Central memory CD8-positive, alpha-beta T cell (primary cell): ENCODE measurements around the gene GNB4.

Source experiments
- ATAC-seq: fragments of 150-1000 bp; cut with Tn5 transposase; replicated peaks from 2 replicates; pipeline ENCODE4 v1.10.0; 2022; ENCODE audit warnings: mild to moderate bottlenecking, moderate FRiP score, moderate number of reproducible peaks; ENCODE audit not compliant: poor library complexity, severe bottlenecking; ENCODE audit errors: extremely low read depth
- DNase-seq, 2 donors: peaks; one replicate each; pipeline ENCODE4 v3.0.0; 2021; ENCODE audit warnings: low spot score in 2 of 2
- H3K27ac Mint-ChIP-seq: one replicate; pipeline ENCODE4 v1.8.0; 2022; ENCODE audit warnings: low read depth, mild to moderate bottlenecking, moderate library complexity, mixed read lengths
- H3K27me3 Mint-ChIP-seq: one replicate; pipeline ENCODE4 v1.8.0; 2022; ENCODE audit warnings: mixed read lengths
- H3K36me3 Mint-ChIP-seq: one replicate; pipeline ENCODE4 v1.8.0; 2022; ENCODE audit warnings: mild to moderate bottlenecking, moderate library complexity, mixed read lengths; ENCODE audit not compliant: insufficient read depth
- H3K4me1 Mint-ChIP-seq: one replicate; pipeline ENCODE4 v1.8.0; 2022; ENCODE audit warnings: mixed read lengths
- H3K4me3 Mint-ChIP-seq: one replicate; pipeline ENCODE4 v1.8.0; 2022; ENCODE audit warnings: mild to moderate bottlenecking, moderate library complexity, mixed read lengths
- H3K9me3 Mint-ChIP-seq: one replicate; pipeline ENCODE4 v1.8.0; 2022; ENCODE audit warnings: mixed read lengths

The GNB4 gene

DNA sequence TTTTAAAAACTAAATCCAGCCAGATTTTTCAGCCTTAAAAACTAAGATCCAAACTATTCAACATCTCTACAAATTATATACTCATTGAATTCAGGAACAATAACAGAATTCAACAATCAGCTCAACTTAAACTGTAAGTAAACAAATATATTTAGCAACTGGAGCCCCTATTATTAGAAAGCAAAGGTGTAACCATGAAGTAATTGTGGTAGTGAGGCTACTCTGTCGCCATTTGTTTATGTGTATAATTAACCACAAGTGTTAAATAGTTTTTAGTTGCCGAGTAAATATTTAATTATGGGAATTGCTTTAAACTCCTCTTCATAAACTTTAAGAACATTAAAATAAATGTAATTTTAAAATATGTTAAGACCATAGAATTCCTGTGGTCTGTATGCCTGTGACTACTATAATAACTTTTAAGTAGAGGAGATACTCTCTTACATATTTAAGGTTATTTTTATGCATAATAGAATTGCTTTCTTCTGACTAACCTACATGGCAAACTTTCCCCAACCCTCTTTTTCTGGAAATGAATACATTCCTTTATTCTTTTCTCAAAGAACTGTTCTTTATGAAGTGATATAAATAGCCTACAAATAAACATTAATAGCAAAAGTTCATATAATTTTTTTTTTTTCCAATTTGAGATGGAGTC lies 52.6 kb downstream of the GNB4 start:
- Mint-ChIP-seq H3K4me3 (no peak overlapping the region), H3K4me1 (no peaks in the 10 kb centered on the region), H3K27ac (no peak overlapping the region), H3K27me3 (no peaks in the 10 kb centered on the region), H3K9me3 (no peaks in the 10 kb centered on the region), H3K36me3 (peaks cover 15% of the 10 kb centered on the region)
- DNase-seq (no peak), ATAC-seq (no peak)

GRCh38 chr3:179391906-179392305 lies 59.4 kb downstream of the GNB4 start:
- Mint-ChIP-seq H3K4me3 (no peak overlapping the region), H3K36me3 (peaks cover 42% of the 10 kb centered on the region), H3K27ac (no peak overlapping the region), H3K27me3 (no peaks in the 10 kb centered on the region), H3K9me3 (no peaks in the 10 kb centered on the region), H3K4me1 (no peaks in the 10 kb centered on the region)
- ATAC-seq (no peak), DNase-seq (no peak)

DNA sequence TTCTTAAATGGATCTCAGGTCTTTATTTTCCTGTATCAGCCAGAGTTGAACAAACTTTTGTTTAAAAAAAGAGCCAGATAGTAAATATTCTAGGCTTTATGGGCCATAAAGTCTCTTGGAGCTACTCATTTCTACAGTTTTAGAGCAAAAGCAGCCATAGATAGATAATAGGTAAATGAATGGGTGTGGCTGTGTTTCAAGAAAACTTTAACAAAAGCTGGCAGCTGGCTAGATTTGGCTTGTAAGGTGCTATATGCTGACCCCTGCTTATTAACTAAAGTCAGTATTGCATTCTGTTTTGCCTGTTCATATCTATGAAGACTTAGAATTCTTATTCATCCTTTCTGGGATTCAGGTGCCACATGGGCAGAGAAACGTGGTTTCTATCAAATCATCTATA lies 74.8 kb downstream of the GNB4 start:
- Mint-ChIP-seq H3K4me1 (no peaks in the 10 kb centered on the region), H3K36me3 (peaks cover 53% of the 10 kb centered on the region)
- no peak for ATAC-seq

DNA sequence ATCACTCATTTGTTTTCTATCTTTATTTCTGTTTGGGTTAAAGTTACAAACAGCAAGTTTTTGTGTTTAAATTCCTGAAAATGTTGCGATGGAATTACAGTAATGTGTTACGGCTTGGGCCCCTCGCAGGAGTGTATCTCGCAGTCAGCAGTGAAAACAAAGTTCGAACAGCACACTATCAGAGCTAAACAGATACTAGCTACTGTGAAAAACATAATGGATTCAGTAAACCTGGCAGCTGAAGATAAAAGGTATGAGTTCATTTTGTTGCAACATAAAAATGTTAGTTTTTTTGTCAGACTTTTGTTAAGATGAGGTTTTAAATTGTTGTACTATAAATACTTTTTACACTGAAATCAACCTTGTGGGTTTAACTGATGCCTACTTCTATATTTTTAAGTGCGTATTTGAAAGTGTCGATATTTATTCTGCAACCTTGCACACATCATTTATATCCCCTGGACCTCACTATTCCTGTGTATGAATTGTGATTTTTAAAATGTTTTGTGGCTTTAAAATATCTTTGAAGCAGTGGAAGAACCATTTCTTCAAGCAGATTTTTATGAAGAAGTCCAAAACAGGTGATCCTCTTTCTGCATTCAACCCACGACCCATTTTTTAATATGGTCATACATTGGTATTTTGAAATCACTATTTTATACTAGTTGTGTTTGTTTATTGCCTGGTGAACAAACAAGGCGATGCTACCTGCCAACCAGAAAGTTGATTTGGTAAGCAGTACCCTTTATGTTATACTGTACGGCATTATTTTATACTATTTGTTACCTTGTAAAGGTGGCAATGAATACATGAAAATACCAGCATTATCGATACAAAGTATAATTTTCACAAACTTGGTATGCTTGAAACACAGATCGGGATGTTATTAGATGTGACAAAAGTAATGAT lies 75.9 kb downstream of the GNB4 start:
- no peaks in the 10 kb centered on the region for H3K27me3 Mint-ChIP-seq
- H3K36me3 Mint-ChIP-seq, result peaks cover 55% of the 10 kb centered on the region
- no peak overlapping the region for H3K4me3 Mint-ChIP-seq
- H3K4me1 Mint-ChIP-seq, result no peaks in the 10 kb centered on the region
- H3K9me3 Mint-ChIP-seq, result no peaks in the 10 kb centered on the region
- no peak for ATAC-seq
- no peak for DNase-seq
- no peak overlapping the region for H3K27ac Mint-ChIP-seq

More for the DNA sequence above, 74.8 kb downstream of the GNB4 start:
- H3K4me3 Mint-ChIP-seq, result no peak overlapping the region
- H3K27me3 Mint-ChIP-seq, result no peaks in the 10 kb centered on the region
- no peaks in the 10 kb centered on the region for H3K9me3 Mint-ChIP-seq
- no peak overlapping the region for H3K27ac Mint-ChIP-seq
- no peak for DNase-seq

DNA sequence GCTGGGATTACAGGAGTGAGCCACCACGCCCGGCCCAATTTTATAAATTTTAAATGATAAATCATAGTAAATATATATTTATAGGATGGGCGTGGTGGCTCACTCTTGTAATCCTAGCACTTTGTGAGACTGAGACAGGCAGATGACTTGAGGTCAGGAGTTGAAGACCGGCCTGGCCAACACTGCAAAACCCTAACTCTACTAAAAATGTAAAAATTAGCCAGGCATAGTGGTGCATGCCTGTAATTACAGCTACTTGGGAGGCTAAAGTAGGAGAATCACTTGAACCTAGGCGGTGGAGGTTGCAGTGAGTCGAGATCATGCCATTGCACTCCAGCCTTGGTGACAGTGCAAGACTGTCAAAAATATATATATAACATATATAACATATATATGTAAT lies 77.3 kb downstream of the GNB4 start:
- Mint-ChIP-seq H3K27ac (no peak overlapping the region), H3K4me3 (no peak overlapping the region), H3K4me1 (no peaks in the 10 kb centered on the region), H3K9me3 (no peaks in the 10 kb centered on the region), H3K36me3 (peaks cover 46% of the 10 kb centered on the region), H3K27me3 (no peaks in the 10 kb centered on the region)
- DNase-seq, result no peak
- ATAC-seq, result no peak

DNA sequence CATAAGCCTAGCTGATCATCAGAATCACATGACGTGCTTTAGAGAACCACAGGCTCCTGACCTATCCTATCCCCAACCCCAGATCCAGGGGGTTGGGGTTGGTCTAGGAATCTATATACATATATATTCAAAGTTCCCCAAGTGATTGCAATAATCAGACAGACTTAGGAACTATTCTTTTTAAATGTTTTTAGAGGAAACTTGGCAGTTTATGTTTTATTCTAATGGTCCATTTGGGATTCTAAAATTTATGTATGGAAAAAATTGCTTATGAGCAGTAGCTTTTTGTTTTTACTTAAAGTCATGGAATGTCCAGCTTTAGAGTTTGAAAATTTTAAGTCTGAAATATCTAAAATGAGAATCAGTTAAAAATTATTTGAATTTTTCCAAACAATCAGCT lies 81.6 kb downstream of the GNB4 start:
- Mint-ChIP-seq H3K27ac (no peak overlapping the region), H3K4me3 (no peak overlapping the region), H3K36me3 (peaks cover 32% of the 10 kb centered on the region), H3K4me1 (no peaks in the 10 kb centered on the region), H3K9me3 (no peaks in the 10 kb centered on the region), H3K27me3 (no peaks in the 10 kb centered on the region)
- ATAC-seq, result no peak
- DNase-seq, result no peak

DNA sequence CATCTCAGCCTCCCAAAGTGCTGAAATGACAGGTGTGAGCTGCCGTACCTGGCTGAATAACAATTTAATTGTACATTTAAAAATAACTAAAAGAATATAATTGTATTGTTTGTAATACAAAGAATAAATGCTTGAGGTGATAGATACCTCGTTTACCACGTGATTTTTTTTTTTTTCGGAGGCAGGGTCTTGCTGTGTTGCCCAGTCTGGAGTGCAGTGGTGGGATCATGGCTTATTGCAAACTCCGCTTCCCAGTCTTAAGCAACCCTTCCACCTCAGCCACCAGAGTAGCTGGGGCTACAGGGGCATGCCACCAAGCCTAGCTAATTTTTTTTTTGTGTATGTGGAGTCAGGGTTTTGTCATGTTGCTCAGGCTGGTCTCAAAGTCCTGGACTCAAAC lies 87.9 kb downstream of the GNB4 start:
- Mint-ChIP-seq H3K27ac (no peak overlapping the region), H3K9me3 (no peaks in the 10 kb centered on the region), H3K4me3 (no peak overlapping the region), H3K27me3 (no peaks in the 10 kb centered on the region), H3K4me1 (no peaks in the 10 kb centered on the region), H3K36me3 (peaks cover 51% of the 10 kb centered on the region)
- DNase-seq, result no peak
- no peak for ATAC-seq

DNA sequence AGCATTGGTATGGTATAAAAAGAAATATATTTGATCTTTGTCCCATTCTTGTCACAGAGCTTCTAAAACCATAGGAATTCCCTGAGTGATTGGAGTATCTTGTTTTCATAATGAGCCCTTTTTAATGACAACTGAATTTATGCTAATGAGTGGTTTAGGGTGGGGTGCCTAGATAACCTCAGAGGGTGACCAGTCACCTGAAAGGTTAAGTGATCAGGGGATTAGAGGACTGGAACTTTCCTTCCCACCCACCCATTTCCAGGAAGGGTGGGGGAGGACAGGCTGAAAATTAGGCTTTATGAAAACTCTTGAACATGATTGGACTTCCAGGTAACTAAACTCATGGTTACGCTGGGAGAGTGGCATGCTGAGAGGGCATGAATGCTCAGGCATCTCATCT lies 95.3 kb downstream of the GNB4 start:
- H3K27ac Mint-ChIP-seq, result no peak overlapping the region
- no peak for ATAC-seq

GRCh38 chr3:179348325-179349013 lies 102.8 kb downstream of the GNB4 start:
- DNase-seq, result no peak

More for the DNA sequence above, 95.3 kb downstream of the GNB4 start:
- Mint-ChIP-seq H3K9me3 (no peaks in the 10 kb centered on the region), H3K4me1 (peaks cover 31% of the 10 kb centered on the region), H3K36me3 (peaks cover 68% of the 10 kb centered on the region), H3K27me3 (no peaks in the 10 kb centered on the region), H3K4me3 (no peak overlapping the region)
- no peak for DNase-seq

DNA sequence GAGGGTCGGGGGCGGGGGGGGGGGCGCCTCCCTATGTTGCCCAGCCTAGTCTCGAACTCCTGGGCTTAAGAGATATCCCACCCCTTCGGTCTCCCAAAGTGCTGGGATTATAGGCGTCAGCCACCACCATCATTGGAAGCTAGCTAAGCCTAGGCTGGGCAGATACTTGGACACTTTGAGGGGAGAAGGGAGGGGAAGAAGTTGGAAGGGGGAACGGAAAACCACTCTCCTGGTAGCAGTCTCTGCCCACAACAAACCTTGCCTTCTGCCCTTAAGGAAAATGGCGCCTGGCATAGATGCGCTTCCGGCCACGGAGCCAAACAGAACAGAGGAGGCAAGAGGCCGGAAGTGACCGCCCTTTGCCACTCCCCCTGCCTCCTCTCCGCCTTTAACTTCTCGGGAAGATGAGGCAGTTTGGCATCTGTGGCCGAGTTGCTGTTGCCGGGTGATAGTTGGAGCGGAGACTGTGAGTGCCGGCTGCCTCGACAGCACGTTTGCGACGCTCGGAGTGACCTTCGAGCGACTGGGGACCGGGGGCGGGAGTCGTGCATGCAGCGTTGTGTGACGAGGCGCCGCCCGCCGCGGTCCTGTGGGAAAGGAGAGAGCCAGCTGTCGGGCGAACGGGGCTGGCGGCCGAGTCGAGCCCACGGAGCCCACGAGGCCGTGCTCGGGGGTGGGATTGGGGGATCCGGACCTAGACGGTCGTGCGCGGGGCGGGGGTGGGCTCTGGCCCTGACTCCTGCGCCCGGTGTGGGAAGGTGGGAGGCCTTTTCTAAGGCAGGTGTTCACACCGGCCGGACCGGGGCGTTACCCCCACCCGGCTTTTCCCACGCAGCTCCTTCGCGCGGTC lies 103.7 kb downstream of the GNB4 start, which contains the start of gene MFN1:
Gene MFN1 (plus strand): TSS at position 365 of the 850 bp plus-strand sequence. CDS start 1,143 bp downstream, outside the sequence.
- ATAC-seq (peak; percentile 99), DNase-seq (peak; percentile 75 to 79)
- H3K36me3 Mint-ChIP-seq, result peaks cover 17% of the 10 kb centered on the region
- H3K4me1 Mint-ChIP-seq, result peaks cover 15% of the 10 kb centered on the region
- peak within 1 kb of the TSS; percentile 87 for H3K27ac Mint-ChIP-seq
- no peaks in the 10 kb centered on the region for H3K9me3 Mint-ChIP-seq
- peak within 1 kb of the TSS; percentile 99 for H3K4me3 Mint-ChIP-seq
- no peaks in the 10 kb centered on the region for H3K27me3 Mint-ChIP-seq

More at GRCh38 chr3:179348325-179349013, 102.8 kb downstream of the GNB4 start:
- Mint-ChIP-seq H3K4me3 (peak overlapping the region; percentile 99), H3K27ac (peak overlapping the region; percentile 87), H3K4me1 (peaks cover 16% of the 10 kb centered on the region), H3K27me3 (no peaks in the 10 kb centered on the region), H3K9me3 (no peaks in the 10 kb centered on the region), H3K36me3 (peaks cover 25% of the 10 kb centered on the region)
- peak; percentile 13 for ATAC-seq
